ENCODE measurements around the gene EFNB1.

The EFNB1 gene

GRCh38 chrX:68826113-68826980, 2.5 kb upstream of the EFNB1 start:
- Histone ChIP-seq H3K27ac (no peak overlapping the region), H3K4me3 (ENCODE audit: low read depth, low read length) (no peak overlapping the region), H3K27me3 (replicated peaks) (no peaks in the 10 kb centered on the region), H3K36me3 (replicated peaks) (no peaks in the 10 kb centered on the region)
- in situ Hi-C loops (cut with HindIII; ENCODE audit: low pct_ligation_motif_present, low sequenced_read_pairs), result no loop called here
- TF ChIP-seq, protein P1, sequence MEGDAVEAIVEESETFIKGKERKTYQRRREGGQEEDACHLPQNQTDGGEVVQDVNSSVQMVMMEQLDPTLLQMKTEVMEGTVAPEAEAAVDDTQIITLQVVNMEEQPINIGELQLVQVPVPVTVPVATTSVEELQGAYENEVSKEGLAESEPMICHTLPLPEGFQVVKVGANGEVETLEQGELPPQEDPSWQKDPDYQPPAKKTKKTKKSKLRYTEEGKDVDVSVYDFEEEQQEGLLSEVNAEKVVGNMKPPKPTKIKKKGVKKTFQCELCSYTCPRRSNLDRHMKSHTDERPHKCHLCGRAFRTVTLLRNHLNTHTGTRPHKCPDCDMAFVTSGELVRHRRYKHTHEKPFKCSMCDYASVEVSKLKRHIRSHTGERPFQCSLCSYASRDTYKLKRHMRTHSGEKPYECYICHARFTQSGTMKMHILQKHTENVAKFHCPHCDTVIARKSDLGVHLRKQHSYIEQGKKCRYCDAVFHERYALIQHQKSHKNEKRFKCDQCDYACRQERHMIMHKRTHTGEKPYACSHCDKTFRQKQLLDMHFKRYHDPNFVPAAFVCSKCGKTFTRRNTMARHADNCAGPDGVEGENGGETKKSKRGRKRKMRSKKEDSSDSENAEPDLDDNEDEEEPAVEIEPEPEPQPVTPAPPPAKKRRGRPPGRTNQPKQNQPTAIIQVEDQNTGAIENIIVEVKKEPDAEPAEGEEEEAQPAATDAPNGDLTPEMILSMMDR (IDR thresholded peaks at IDR 0.05; ENCODE audit: low read depth, low read length, missing control alignments), result no peak
- no peak for DNase-seq

GRCh38 chrX:68827256-68827655, 1.6 kb upstream of the EFNB1 start:
- in situ Hi-C loops (cut with HindIII; ENCODE audit: low pct_ligation_motif_present, low sequenced_read_pairs), result no loop called here
- Histone ChIP-seq H3K27ac (no peak overlapping the region), H3K36me3 (replicated peaks) (no peaks in the 10 kb centered on the region), H3K27me3 (replicated peaks) (no peaks in the 10 kb centered on the region), H3K4me3 (ENCODE audit: low read depth, low read length) (no peak overlapping the region)
- TF ChIP-seq, protein P1 (IDR thresholded peaks at IDR 0.05; ENCODE audit: low read depth, low read length, missing control alignments), result no peak
- DNase-seq, result no peak

- peak overlapping the region; percentile 30 for H3K4me3 ChIP-seq (ENCODE audit: low read depth, low read length)
- no peaks in the 10 kb centered on the region for H3K27me3 ChIP-seq (replicated peaks)
- no peaks in the 10 kb centered on the region for H3K36me3 ChIP-seq (replicated peaks)
- in situ Hi-C loops (cut with HindIII; ENCODE audit: low pct_ligation_motif_present, low sequenced_read_pairs), result no loop called here
- H3K27ac ChIP-seq, result no peak overlapping the region
- DNase-seq, result peak; percentile 78
- TF ChIP-seq, protein P1 (IDR thresholded peaks at IDR 0.05; ENCODE audit: low read depth, low read length, missing control alignments), result peak; percentile 86
Measured at GRCh38 chrX:68827848-68828624, 785 bp upstream of the EFNB1 start.

GRCh38 chrX:68829582-68830418, 979 bp downstream of the EFNB1 start:
- no peaks in the 10 kb centered on the region for H3K36me3 ChIP-seq (replicated peaks)
- in situ Hi-C loops (cut with HindIII; ENCODE audit: low pct_ligation_motif_present, low sequenced_read_pairs), result no loop called here
- H3K27me3 ChIP-seq (replicated peaks), result no peaks in the 10 kb centered on the region
- peak overlapping the region; percentile 70 for H3K4me3 ChIP-seq (ENCODE audit: low read depth, low read length)
- TF ChIP-seq, protein P1 (IDR thresholded peaks at IDR 0.05; ENCODE audit: low read depth, low read length, missing control alignments), result no peak
- DNase-seq, result no peak
- no peak overlapping the region for H3K27ac ChIP-seq

- Histone ChIP-seq H3K36me3 (replicated peaks) (no peaks in the 10 kb centered on the region), H3K4me3 (ENCODE audit: low read depth, low read length) (peak overlapping the region; percentile 70), H3K27ac (no peak overlapping the region), H3K27me3 (replicated peaks) (no peaks in the 10 kb centered on the region)
- DNase-seq, result no peak
- in situ Hi-C loops (cut with HindIII; ENCODE audit: low pct_ligation_motif_present, low sequenced_read_pairs), result no loop called here
- TF ChIP-seq, protein P1 (IDR thresholded peaks at IDR 0.05; ENCODE audit: low read depth, low read length, missing control alignments), result no peak
Measured at GRCh38 chrX:68830419-68831404, 1.9 kb downstream of the EFNB1 start.
